Mesendoderm (in vitro differentiated cells): ENCODE measurements around the gene PRSS23.

ENCODE experiments used
- DNase-seq: peaks from one replicate; pipeline ENCODE4 v3.0.0; 2013
- H2AK5ac ChIP-seq: 2 replicates; pipeline ENCODE4 v1.6.1; 2013; ENCODE audit warnings: low read length, inconsistent platforms
- H2BK120ac ChIP-seq: 2 replicates; pipeline ENCODE4 v1.6.1; 2013; ENCODE audit warnings: low read depth, mild to moderate bottlenecking, low read length, moderate library complexity, mixed read lengths
- H2BK15ac ChIP-seq: replicated peaks from 2 replicates; pipeline ENCODE4 v1.6.1; 2013; ENCODE audit warnings: low read depth, mild to moderate bottlenecking, moderate library complexity
- H2BK5ac ChIP-seq: 2 replicates; pipeline ENCODE4 v1.6.1; 2013; ENCODE audit warnings: low read length, inconsistent platforms
- H3K18ac ChIP-seq: 2 replicates; pipeline ENCODE4 v1.6.1; 2013; ENCODE audit warnings: mild to moderate bottlenecking, low read length, mixed read lengths
- H3K23ac ChIP-seq: one replicate; pipeline ENCODE4 v1.6.1; 2013; ENCODE audit warnings: low read length
- H3K27ac ChIP-seq: 2 replicates; pipeline ENCODE4 v1.5.1; 2013; ENCODE audit warnings: low read depth, mild to moderate bottlenecking, inconsistent platforms, low read length, moderate library complexity
- H3K27me3 ChIP-seq: 2 replicates; pipeline ENCODE4 v1.6.1; 2013; ENCODE audit warnings: low read length, control low read depth, mild to moderate bottlenecking, inconsistent platforms; ENCODE audit not compliant: insufficient read depth, poor library complexity
- H3K36me3 ChIP-seq: 2 replicates; pipeline ENCODE4 v1.6.1; 2013; ENCODE audit warnings: low read length, inconsistent platforms; ENCODE audit not compliant: control insufficient read depth, insufficient read depth
- H3K4ac ChIP-seq: one replicate; pipeline ENCODE4 v1.6.1; 2013; ENCODE audit warnings: low read depth, mild to moderate bottlenecking, low read length, moderate library complexity
- H3K4me1 ChIP-seq: 2 replicates; pipeline ENCODE4 v1.6.1; 2013; ENCODE audit warnings: low read depth, low read length, inconsistent platforms; ENCODE audit not compliant: control insufficient read depth
- H3K4me2 ChIP-seq: 2 replicates; pipeline ENCODE4 v1.6.1; 2013; ENCODE audit warnings: low read length
- H3K4me3 ChIP-seq: 2 replicates; pipeline ENCODE4 v1.5.1; 2013; ENCODE audit warnings: mild to moderate bottlenecking, low read length
- H3K56ac ChIP-seq: one replicate; pipeline ENCODE4 v1.6.1; 2013; ENCODE audit warnings: low read length
- H3K79me1 ChIP-seq: 2 replicates; pipeline ENCODE4 v1.6.1; 2013; ENCODE audit warnings: low read length, inconsistent platforms
- H3K79me2 ChIP-seq: 2 replicates; pipeline ENCODE4 v1.6.1; 2013; ENCODE audit warnings: mild to moderate bottlenecking, low read length; ENCODE audit not compliant: control insufficient read depth, insufficient read depth
- H3K9ac ChIP-seq: 2 replicates; pipeline ENCODE4 v1.6.1; 2013; ENCODE audit warnings: low read length, inconsistent platforms
- H4K5ac ChIP-seq: one replicate; pipeline ENCODE4 v1.6.1; 2013; ENCODE audit warnings: low read length
- H4K8ac ChIP-seq: one replicate; pipeline ENCODE4 v1.6.1; 2013; ENCODE audit warnings: low read depth, mild to moderate bottlenecking, control low read depth, low read length, moderate library complexity
- WGBS: extraction: QIAGEN DNeasy Blood & Tissue Kit; methylation state at CpG from one replicate; pipeline ENCODE4 v1.1.7; 2013; ENCODE audit warnings: low lambda C conversion rate, missing lambda C conversion rate; ENCODE audit not compliant: insufficient coverage; ENCODE audit errors: extremely low coverage; 5-methylcytosine and 5-hydroxymethylcytosine counted together

Gene PRSS23

DNA sequence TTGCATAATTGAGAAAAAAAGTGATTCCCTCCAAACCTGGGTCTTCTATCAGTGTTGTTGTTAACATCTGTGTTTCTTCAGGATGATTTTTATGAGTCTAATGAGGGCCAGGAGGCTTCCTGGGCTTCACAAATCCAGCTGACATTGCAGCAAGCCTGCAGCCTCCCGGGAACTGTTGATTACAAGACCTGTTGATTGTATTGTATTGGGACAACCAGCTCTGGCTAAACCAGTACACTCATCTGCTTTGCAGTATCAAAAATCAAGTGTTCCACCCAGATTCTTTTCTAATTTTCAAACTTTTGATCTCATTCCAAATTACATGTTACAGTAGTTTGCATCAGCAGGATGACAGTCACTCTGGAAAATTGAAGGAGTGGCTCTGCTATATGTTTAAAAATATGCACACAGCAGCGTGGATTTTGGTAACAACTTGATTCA lies 16.1 kb upstream of the PRSS23 start:
- no peak for DNase-seq
- H3K4ac ChIP-seq, result peak overlapping the region; percentile 59
- no peaks in the 10 kb centered on the region for H3K27me3 ChIP-seq
- no peak overlapping the region for H2AK5ac ChIP-seq
- H3K18ac ChIP-seq, result no peak overlapping the region
- no peak overlapping the region for H3K27ac ChIP-seq
- H3K56ac ChIP-seq, result no peak overlapping the region
- H3K4me2 ChIP-seq, result no peak overlapping the region
- H3K4me3 ChIP-seq, result no peak overlapping the region
- no peaks in the 10 kb centered on the region for H3K4me1 ChIP-seq
- H3K79me2 ChIP-seq, result no peaks in the 10 kb centered on the region
- H3K9ac ChIP-seq, result no peak overlapping the region
- no peak overlapping the region for H3K23ac ChIP-seq
- H3K79me1 ChIP-seq, result no peaks in the 10 kb centered on the region
- H3K36me3 ChIP-seq, result no peaks in the 10 kb centered on the region
- H4K8ac ChIP-seq, result no peak overlapping the region
- H2BK120ac ChIP-seq, result no peak overlapping the region
- no CpG with 5 or more reads among the region's 2 CpGs for WGBS
- no peak overlapping the region for H2BK15ac ChIP-seq
- H2BK5ac ChIP-seq, result no peak overlapping the region
- H4K5ac ChIP-seq, result no peak overlapping the region

- no CpG with 5 or more reads among the region's 3 CpGs for WGBS
- no peaks in the 10 kb centered on the region for H3K27me3 ChIP-seq
- no peak overlapping the region for H3K18ac ChIP-seq
- no peaks in the 10 kb centered on the region for H3K79me1 ChIP-seq
- no peak overlapping the region for H2AK5ac ChIP-seq
- H2BK120ac ChIP-seq, result no peak overlapping the region
- H2BK15ac ChIP-seq, result no peak overlapping the region
- no peaks in the 10 kb centered on the region for H3K4me1 ChIP-seq
- no peaks in the 10 kb centered on the region for H3K36me3 ChIP-seq
- no peak overlapping the region for H2BK5ac ChIP-seq
- DNase-seq, result no peak
- no peak overlapping the region for H4K5ac ChIP-seq
- H3K9ac ChIP-seq, result no peak overlapping the region
- no peak overlapping the region for H3K27ac ChIP-seq
- H3K4me2 ChIP-seq, result no peak overlapping the region
- no peak overlapping the region for H3K4me3 ChIP-seq
- H3K56ac ChIP-seq, result no peak overlapping the region
- H3K23ac ChIP-seq, result no peak overlapping the region
- no peaks in the 10 kb centered on the region for H3K79me2 ChIP-seq
- no peak overlapping the region for H3K4ac ChIP-seq
- H4K8ac ChIP-seq, result no peak overlapping the region
Measured at GRCh38 chr11:86785576-86785975, 14.8 kb upstream of the PRSS23 start.

DNA sequence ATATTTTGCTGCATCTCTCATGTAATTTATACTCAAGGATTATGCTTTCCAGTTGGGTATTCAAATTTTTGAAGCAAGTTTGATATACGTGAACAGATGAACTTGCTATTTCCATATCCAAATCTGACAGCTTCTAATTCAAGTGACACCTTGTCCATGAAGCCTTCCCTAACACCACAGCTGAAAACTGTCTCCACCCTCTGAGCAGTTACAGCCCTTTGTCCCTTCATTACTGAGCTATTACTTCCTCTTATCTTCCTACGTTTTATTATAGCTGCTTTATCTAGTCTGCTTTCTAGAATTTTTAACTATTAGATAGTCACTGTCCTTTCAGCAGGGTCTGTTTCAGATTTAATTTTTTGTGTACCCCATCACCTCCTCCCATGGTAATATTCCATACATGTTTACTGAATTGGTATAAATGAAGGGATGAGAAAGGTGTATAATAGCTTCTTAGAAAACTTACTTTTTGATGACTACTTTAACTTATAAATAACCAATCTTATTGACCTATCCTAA lies 13.3 kb upstream of the PRSS23 start:
- Histone ChIP-seq H3K9ac (no peak overlapping the region), H2BK15ac (no peak overlapping the region), H3K56ac (no peak overlapping the region), H2BK120ac (no peak overlapping the region), H3K79me2 (no peaks in the 10 kb centered on the region), H3K27ac (no peak overlapping the region), H2BK5ac (no peak overlapping the region), H3K79me1 (no peaks in the 10 kb centered on the region), H3K4ac (no peak overlapping the region), H4K5ac (no peak overlapping the region), H3K23ac (no peak overlapping the region), H3K36me3 (no peaks in the 10 kb centered on the region), H3K4me3 (no peak overlapping the region), H2AK5ac (no peak overlapping the region), H4K8ac (no peak overlapping the region), H3K4me1 (no peaks in the 10 kb centered on the region), H3K18ac (no peak overlapping the region), H3K27me3 (no peaks in the 10 kb centered on the region), H3K4me2 (no peak overlapping the region)
- DNase-seq, result no peak
- no CpG with 5 or more reads among the region's 2 CpGs for WGBS

DNA sequence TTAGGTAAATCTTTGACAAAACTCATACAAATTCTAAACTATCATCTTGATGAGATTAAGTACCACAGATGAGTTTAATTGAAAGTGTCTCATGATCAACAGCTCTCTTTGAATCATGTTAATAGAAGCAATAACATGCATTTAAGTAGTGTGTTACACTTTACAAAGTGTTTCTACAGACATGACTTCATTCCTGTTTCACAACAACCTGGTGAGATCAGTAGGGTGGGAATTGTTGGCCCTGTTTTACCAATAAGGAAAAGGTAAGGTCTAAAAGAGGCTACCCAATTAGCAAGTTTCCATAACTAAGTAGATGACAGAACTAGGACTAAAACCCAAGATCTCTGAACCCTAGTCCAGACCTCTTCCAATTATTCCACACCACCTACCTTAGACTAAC lies 12.7 kb upstream of the PRSS23 start:
- no peak overlapping the region for H2BK15ac ChIP-seq
- no peak overlapping the region for H3K4me2 ChIP-seq
- DNase-seq, result no peak
- no peak overlapping the region for H3K9ac ChIP-seq
- no peak overlapping the region for H3K23ac ChIP-seq
- H2BK5ac ChIP-seq, result no peak overlapping the region
- H4K8ac ChIP-seq, result no peak overlapping the region
- no peak overlapping the region for H3K27ac ChIP-seq
- H3K36me3 ChIP-seq, result no peaks in the 10 kb centered on the region
- H2BK120ac ChIP-seq, result no peak overlapping the region
- H3K79me1 ChIP-seq, result no peaks in the 10 kb centered on the region
- H3K4ac ChIP-seq, result no peak overlapping the region
- H3K18ac ChIP-seq, result no peak overlapping the region
- H3K79me2 ChIP-seq, result no peaks in the 10 kb centered on the region
- H2AK5ac ChIP-seq, result no peak overlapping the region
- no peaks in the 10 kb centered on the region for H3K4me1 ChIP-seq
- H3K4me3 ChIP-seq, result no peak overlapping the region
- H3K27me3 ChIP-seq, result no peaks in the 10 kb centered on the region
- H4K5ac ChIP-seq, result no peak overlapping the region
- no peak overlapping the region for H3K56ac ChIP-seq

- Histone ChIP-seq H3K4ac (no peak overlapping the region), H3K79me2 (no peaks in the 10 kb centered on the region), H2BK15ac (no peak overlapping the region), H3K18ac (no peak overlapping the region), H3K27ac (no peak overlapping the region), H2BK120ac (no peak overlapping the region), H3K4me3 (no peak overlapping the region), H2BK5ac (no peak overlapping the region), H3K23ac (no peak overlapping the region), H3K36me3 (no peaks in the 10 kb centered on the region), H4K8ac (no peak overlapping the region), H3K4me2 (no peak overlapping the region), H3K79me1 (no peaks in the 10 kb centered on the region), H3K56ac (no peak overlapping the region), H4K5ac (no peak overlapping the region), H2AK5ac (no peak overlapping the region), H3K27me3 (no peaks in the 10 kb centered on the region), H3K9ac (no peak overlapping the region), H3K4me1 (no peaks in the 10 kb centered on the region)
- no peak for DNase-seq
Measured at GRCh38 chr11:86790195-86790725, 10.1 kb upstream of the PRSS23 start.
